IMR-90 (cell line): Measurements from ENCODE around the gene RSPH10B2. TPM values are rescaled to one million over a fixed set of nuclear protein-coding genes. Genes with fewer than 3 reads are reported as not detected.
"Not testable (repeated sequence)": the region's sequence is repeated elsewhere in the genome, so short reads cannot be mapped to it uniquely, and the experiment has no call there.

Source experiments
- ATAC-seq: fragments of 200-7000 bp; cut with Tn5 transposase; 2 replicates; pipeline ENCODE4 v1.9.1; 2020; ENCODE audit warnings: low read depth, mild to moderate bottlenecking, moderate library complexity
- Bru-seq: library from RNA; stranded (reverse); fragments of 400-500 nt; gene quantifications from one replicate; lab custom pipeline; 2021; lab: Mats Ljungman, UMichigan
- BruChase-seq, 2 experiments: library from RNA; stranded (reverse); fragments of 400-500 nt; gene quantifications; one replicate each; lab custom pipeline; 2021; lab: Mats Ljungman, UMichigan
- BruUV-seq: library from RNA; stranded (reverse); fragments of 400-500 nt; replicated peaks from 2 replicates; lab custom pipeline; 2021; lab: Mats Ljungman, UMichigan
- CTCF ChIA-PET: fragments of 300-600 bp; formaldehyde crosslinking; extraction: SDS; loops from one replicate; lab custom pipeline; 2021; ENCODE audit warnings: antibody characterized with exemption; lab: Yijun Ruan, JAX
- POLR2A ChIA-PET: fragments of 300-600 bp; sonication (Branson Sonifier 250); formaldehyde crosslinking; loops from one replicate; lab custom pipeline; 2022; ENCODE audit warnings: antibody characterized with exemption; ENCODE audit not compliant: unreplicated experiment; lab: Charles Lee
- DNase-seq: peaks from one replicate; pipeline ENCODE4 v3.0.0; 2013
- H2AFZ ChIP-seq: replicated peaks from 2 replicates; pipeline ENCODE3; 2013; ENCODE audit warnings: low read length, mild to moderate bottlenecking; ENCODE audit not compliant: poor library complexity
- H2AK5ac ChIP-seq: 2 replicates; pipeline ENCODE4 v1.6.1; 2013; ENCODE audit warnings: low read depth, low read length, inconsistent platforms
- H2AK9ac ChIP-seq: replicated peaks from 2 replicates; pipeline ENCODE3; 2013; ENCODE audit warnings: mild to moderate bottlenecking, low read depth, low read length, moderate library complexity; ENCODE audit not compliant: poor library complexity
- H2BK120ac ChIP-seq: 2 replicates; pipeline ENCODE4 v1.6.1; 2013; ENCODE audit warnings: low read depth, low read length, inconsistent platforms
- H2BK15ac ChIP-seq: 3 replicates; pipeline ENCODE4 v1.6.1; 2013; ENCODE audit warnings: low read depth, low read length, inconsistent platforms
- H2BK20ac ChIP-seq: 2 replicates; pipeline ENCODE4 v1.6.1; 2013; ENCODE audit warnings: low read depth, mild to moderate bottlenecking, inconsistent platforms, low read length, moderate library complexity
- H2BK5ac ChIP-seq: 2 replicates; pipeline ENCODE4 v1.6.1; 2013; ENCODE audit warnings: mild to moderate bottlenecking, low read depth, low read length, inconsistent platforms; ENCODE audit not compliant: poor library complexity, severe bottlenecking
- H3K14ac ChIP-seq: replicated peaks from 2 replicates; pipeline ENCODE4 v1.6.1; 2013; ENCODE audit warnings: low read depth, low read length, inconsistent platforms
- H3K18ac ChIP-seq: 2 replicates; pipeline ENCODE4 v1.6.1; 2013; ENCODE audit warnings: low read depth, low read length, control low read depth
- H3K23ac ChIP-seq: 2 replicates; pipeline ENCODE4 v1.6.1; 2013; ENCODE audit warnings: low read depth, low read length, inconsistent platforms
- H3K27ac ChIP-seq: 2 replicates; pipeline ENCODE4 v1.5.1; 2013; ENCODE audit warnings: mild to moderate bottlenecking, control low read depth, low read length; ENCODE audit not compliant: insufficient read depth
- H3K27me3 ChIP-seq: 2 replicates; pipeline ENCODE4 v1.6.1; 2013; ENCODE audit warnings: low read length; ENCODE audit not compliant: control insufficient read depth, insufficient read depth
- H3K36me3 ChIP-seq: 2 replicates; pipeline ENCODE4 v1.6.1; 2013; ENCODE audit warnings: low read length, mixed read lengths; ENCODE audit not compliant: control insufficient read depth, insufficient read depth
- H3K4ac ChIP-seq: 2 replicates; pipeline ENCODE4 v1.6.1; 2013; ENCODE audit warnings: low read depth, low read length, inconsistent platforms
- H3K4me1 ChIP-seq: 2 replicates; pipeline ENCODE4 v1.6.1; 2013; ENCODE audit warnings: low read length, mixed read lengths; ENCODE audit not compliant: control insufficient read depth, insufficient read depth
- H3K4me2 ChIP-seq: 2 replicates; pipeline ENCODE4 v1.6.1; 2013; ENCODE audit warnings: low read depth, mild to moderate bottlenecking, control low read depth, low read length, moderate library complexity
- H3K4me3 ChIP-seq: 2 replicates; pipeline ENCODE4 v1.5.1; 2013; ENCODE audit warnings: low read depth, mild to moderate bottlenecking, control low read depth, low read length, moderate library complexity; ENCODE audit not compliant: insufficient read depth
- H3K56ac ChIP-seq: 2 replicates; pipeline ENCODE4 v1.6.1; 2013; ENCODE audit warnings: low read length, inconsistent platforms; ENCODE audit not compliant: insufficient read depth; ENCODE audit errors: extremely low read depth
- H3K79me1 ChIP-seq, 2 experiments: 2 replicates each; pipeline ENCODE4 v1.6.1; 2013; ENCODE audit warnings: low read length in 2 of 2, inconsistent platforms in 1 of 2, low read depth in 1 of 2
- H3K9ac ChIP-seq: 2 replicates; pipeline ENCODE4 v1.6.1; 2013; ENCODE audit warnings: low read depth, low read length, control low read depth
- H3K9me1 ChIP-seq: 2 replicates; pipeline ENCODE4 v1.6.1; 2013; ENCODE audit warnings: low read length, inconsistent platforms; ENCODE audit not compliant: insufficient read depth
- H3K9me3 ChIP-seq: 2 replicates; pipeline ENCODE4 v1.6.1; 2013; ENCODE audit warnings: low read length; ENCODE audit not compliant: control insufficient read depth, insufficient read depth
- H4K20me1 ChIP-seq: 2 replicates; pipeline ENCODE4 v1.6.1; 2013; ENCODE audit warnings: low read length, inconsistent platforms; ENCODE audit not compliant: insufficient read depth
- H4K5ac ChIP-seq: 2 replicates; pipeline ENCODE4 v1.6.1; 2013; ENCODE audit warnings: mild to moderate bottlenecking, low read depth, low read length, control low read depth
- H4K8ac ChIP-seq, 2 experiments: 2 replicates each; pipeline ENCODE4 v1.6.1; 2013; ENCODE audit warnings: low read depth in 2 of 2, low read length in 2 of 2, control low read depth in 1 of 2, inconsistent platforms in 1 of 2
- H4K91ac ChIP-seq: 2 replicates; pipeline ENCODE4 v1.6.1; 2013; ENCODE audit warnings: low read depth, low read length, inconsistent platforms; ENCODE audit not compliant: insufficient read depth
- WGBS, 2 experiments: methylation state at CpG; one replicate each; pipeline versions ENCODE4 v1.1.5 to v1.1.7; 2013; ENCODE audit warnings: missing lambda C conversion rate in 2 of 2; ENCODE audit not compliant: insufficient read length in 1 of 2; ENCODE audit errors: extremely low coverage in 2 of 2; 5-methylcytosine and 5-hydroxymethylcytosine counted together
- dilution Hi-C: fragments of 300-500 bp; cut with HindIII; formaldehyde crosslinking; loops from one replicate; pipeline ENCODE4 v1.14.3; 2018; ENCODE audit warnings: low sequenced_read_pairs; ENCODE audit not compliant: unreplicated experiment
- in situ Hi-C: fragments of 300-500 bp; cut with MboI; formaldehyde crosslinking; loops from 3 replicates; pipeline ENCODE4 v1.14.3; 2019; ENCODE audit warnings: low sequenced_read_pairs, inconsistent platforms, mixed read lengths
- intact Hi-C: fragments of 100-400 bp; cut with micrococcal nuclease; formaldehyde crosslinking; loops from 2 replicates; pipeline ENCODE4 v1.10.0; 2022
- long read RNA-seq: library from polyadenylated mRNA; unstranded; transcript quantifications from one replicate; pipeline ENCODE4 v2.0.0, GENCODE V29; 2021; ENCODE audit not compliant: unreplicated experiment
- polyA plus RNA-seq, 3 experiments: library from polyadenylated mRNA; depleted of rRNA; stranded (reverse); fragments of >200 nt; gene quantifications; 2 replicates each; pipeline ENCODE4 v1.2.3, GENCODE V29; 2012; ENCODE audit warnings: low replicate concordance in 1 of 3
- total RNA-seq: library from RNA; depleted of rRNA; stranded (reverse); fragments of >200 nt; gene quantifications from 2 replicates; pipeline ENCODE4 v1.2.3, GENCODE V29; 2012; rRNA removed

The RSPH10B2 gene
- total RNA-seq, result not detected in 2 replicates
- polyA plus RNA-seq (2012; rRNA removed), result not detected in 2 replicates
- polyA plus RNA-seq (2012; cell fraction: cytosol; rRNA removed), result not detected in 2 replicates
- polyA plus RNA-seq (2012; cell fraction: nucleus; rRNA removed; ENCODE audit: low replicate concordance), result 0.05 TPM in 1 of 2 replicates, not detected in the other
- Bru-seq, nascent RNA, result percentile 7 among the genes with signal in this experiment
- BruChase-seq, experiment 1, labeled RNA remaining after a 6-hour chase, result percentile 18 among the genes with signal in this experiment
- BruChase-seq, experiment 2, labeled RNA remaining after a 2-hour chase, result percentile 15 among the genes with signal in this experiment
- long read RNA-seq, result 0 reads

DNA sequence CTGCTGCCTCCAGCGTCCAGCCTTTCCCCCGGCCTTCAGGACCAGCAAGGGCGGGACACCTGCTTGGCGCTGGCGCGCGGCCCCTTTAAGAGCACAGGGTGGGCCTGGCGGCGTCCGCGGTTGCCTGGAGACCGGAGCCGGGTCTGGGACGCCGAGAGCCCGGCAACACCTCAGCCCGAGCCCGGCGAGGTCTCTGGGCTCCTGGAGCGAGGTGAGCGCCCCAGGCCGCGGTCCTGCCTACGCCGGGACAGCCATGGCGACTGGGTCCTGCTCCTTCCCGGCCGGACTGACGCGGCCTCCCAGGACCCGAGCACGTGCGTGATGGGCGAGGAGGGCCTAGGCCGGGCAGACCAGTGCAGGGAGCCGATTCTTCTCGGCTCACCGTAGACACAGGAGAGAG lies at the start of gene RSPH10B2:
Gene RSPH10B2, plus strand, starts transcription at position 140 of the 400 bp plus-strand sequence. CDS start 3,575 bp downstream, outside the sequence.
- H2BK20ac ChIP-seq, H3K79me1 ChIP-seq, H3K9me1 ChIP-seq, H3K36me3 ChIP-seq, H3K18ac ChIP-seq, H4K91ac ChIP-seq, BruUV-seq, H2AK9ac ChIP-seq, H3K9me3 ChIP-seq, H3K4me3 ChIP-seq, H3K9ac ChIP-seq, H3K4ac ChIP-seq, CTCF ChIA-PET, H3K27ac ChIP-seq, H2AFZ ChIP-seq, H3K56ac ChIP-seq, H3K23ac ChIP-seq, DNase-seq, dilution Hi-C loops, H2BK120ac ChIP-seq, H4K20me1 ChIP-seq, in situ Hi-C loops, H4K5ac ChIP-seq, POLR2A ChIA-PET, H3K4me2 ChIP-seq, H2AK5ac ChIP-seq, H3K4me1 ChIP-seq, H2BK5ac ChIP-seq, H4K8ac ChIP-seq, intact Hi-C loops, H3K27me3 ChIP-seq, H2BK15ac ChIP-seq, H3K14ac ChIP-seq: not testable (repeated sequence)
- no CpG with 5 or more reads among the region's 38 CpGs for WGBS, 2 experiments
- peak; percentile 71 for ATAC-seq
